ENCODE data around the gene ADAM12. TPM values are rescaled to one million over a fixed set of nuclear protein-coding genes. Genes with fewer than 3 reads are reported as not detected.

The ADAM12 gene
- total and polyA plus RNA-seq, 2 experiments from 2014 or later: 0.13 to 0.87 TPM

- no peak for TF ChIP-seq ZNF462 (CRISPR knock-in tag; IDR thresholded peaks at IDR 0.05)
- no peak for TF ChIP-seq EZH2 (IDR thresholded peaks at IDR 0.05; ENCODE audit: low read depth, unreplicated experiment)
Measured at GRCh38 chr10:126250045-126250444, 138.2 kb downstream of the ADAM12 start (continued).

GRCh38 chr10:126247446-126247975 lies 140.8 kb downstream of the ADAM12 start:
- Mint-ChIP-seq H3K9me3 (peaks cover 7% of the 10 kb centered on the region), H3K27me3 (ENCODE audit: insufficient read depth, low read depth, poor library complexity) (peaks cover 2% of the 10 kb centered on the region), H3K27ac (no peak overlapping the region; the same call in 1 of the 2 replicates), H3K36me3 (ENCODE audit: low read depth) (no peaks in the 10 kb centered on the region; the same call in 2 of the 3 replicates), H3K4me3 (no peak overlapping the region), H3K4me1 (no peaks in the 10 kb centered on the region; the same call in 2 of the 3 replicates)
- Histone ChIP-seq H3K79me2 (replicated peaks; ENCODE audit: insufficient read depth) (no peaks in the 10 kb centered on the region), H3K27me3 (ENCODE audit: insufficient read depth) (no peaks in the 10 kb centered on the region), H3K9me2 (ENCODE audit: insufficient read depth) (peaks cover 27% of the 10 kb centered on the region), H3F3A (replicated peaks; ENCODE audit: low read depth) (no peaks in the 10 kb centered on the region), H3K4me3 (no peak overlapping the region), H3K36me3 (ENCODE audit: insufficient read depth) (no peaks in the 10 kb centered on the region), H2AFZ (no peak overlapping the region), H4K20me1 (replicated peaks; ENCODE audit: insufficient read depth) (no peaks in the 10 kb centered on the region), H3K4me2 (no peak overlapping the region), H3K4me1 (ENCODE audit: insufficient read depth) (peaks cover 10% of the 10 kb centered on the region), H3K27ac (ENCODE audit: low read depth) (no peak overlapping the region)
- DNase-seq (ENCODE audit: low spot score) (no peak), ATAC-seq (no peak)
- TF ChIP-seq ETS1 (IDR thresholded peaks at IDR 0.05) (no peak), EZH2phosphoT487 (IDR thresholded peaks at IDR 0.05; ENCODE audit: unreplicated experiment) (no peak), STAT1 (IDR thresholded peaks at IDR 0.05; ENCODE audit: unreplicated experiment) (no peak), POLR2AphosphoS5 (IDR thresholded peaks at IDR 0.05; ENCODE audit: low read depth) (no peak), ZNF462 (CRISPR knock-in tag; IDR thresholded peaks at IDR 0.05) (no peak), JUNB (IDR thresholded peaks at IDR 0.05; ENCODE audit: unreplicated experiment) (no peak), EZH2 (IDR thresholded peaks at IDR 0.05; ENCODE audit: low read depth, unreplicated experiment) (no peak)
